Measurements from ENCODE around the gene HSFX3. TPM values are rescaled to one million over a fixed set of nuclear protein-coding genes. Genes with fewer than 3 reads are reported as not detected.
"Not testable (repeated sequence)": the region's sequence is repeated elsewhere in the genome, so short reads cannot be mapped to it uniquely, and the experiment has no call there.

The HSFX3 gene
- total RNA-seq, 4 donors from 2014 or later: not detected

DNA sequence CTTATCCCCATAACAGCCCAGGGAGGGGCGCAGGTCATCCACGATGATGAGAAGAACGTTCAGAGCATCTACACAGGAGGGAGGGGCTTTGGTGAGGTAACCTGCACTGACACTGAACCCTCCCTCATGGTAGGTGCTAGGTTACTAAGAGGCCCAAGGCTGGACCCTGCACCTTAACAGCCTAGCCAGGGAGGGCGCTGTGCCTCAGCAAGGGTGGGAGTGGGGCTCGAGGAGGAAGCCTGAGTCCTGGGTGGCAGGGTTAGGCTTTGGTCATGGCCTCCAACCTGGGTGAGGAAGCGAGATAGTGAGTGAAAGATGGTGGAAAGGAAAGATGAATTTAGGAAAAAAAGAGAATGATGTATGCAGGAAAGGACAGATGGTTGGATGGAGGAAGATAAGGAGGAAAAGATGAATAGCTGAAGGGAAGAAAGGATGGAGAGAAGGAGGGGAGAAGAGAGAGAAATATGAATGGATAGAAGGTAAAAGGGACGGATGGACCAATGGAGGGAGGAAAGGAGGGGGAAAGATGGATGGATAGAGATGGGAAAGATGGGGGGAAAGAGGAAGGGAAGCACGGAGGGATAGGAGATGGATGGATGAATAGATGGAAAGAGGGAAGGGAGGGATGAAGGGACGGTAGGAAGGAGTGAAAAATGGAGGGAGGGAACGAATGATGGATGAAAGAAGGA is 45.4 kb downstream of the HSFX3 start:
- TF ChIP-seq, protein P1, sequence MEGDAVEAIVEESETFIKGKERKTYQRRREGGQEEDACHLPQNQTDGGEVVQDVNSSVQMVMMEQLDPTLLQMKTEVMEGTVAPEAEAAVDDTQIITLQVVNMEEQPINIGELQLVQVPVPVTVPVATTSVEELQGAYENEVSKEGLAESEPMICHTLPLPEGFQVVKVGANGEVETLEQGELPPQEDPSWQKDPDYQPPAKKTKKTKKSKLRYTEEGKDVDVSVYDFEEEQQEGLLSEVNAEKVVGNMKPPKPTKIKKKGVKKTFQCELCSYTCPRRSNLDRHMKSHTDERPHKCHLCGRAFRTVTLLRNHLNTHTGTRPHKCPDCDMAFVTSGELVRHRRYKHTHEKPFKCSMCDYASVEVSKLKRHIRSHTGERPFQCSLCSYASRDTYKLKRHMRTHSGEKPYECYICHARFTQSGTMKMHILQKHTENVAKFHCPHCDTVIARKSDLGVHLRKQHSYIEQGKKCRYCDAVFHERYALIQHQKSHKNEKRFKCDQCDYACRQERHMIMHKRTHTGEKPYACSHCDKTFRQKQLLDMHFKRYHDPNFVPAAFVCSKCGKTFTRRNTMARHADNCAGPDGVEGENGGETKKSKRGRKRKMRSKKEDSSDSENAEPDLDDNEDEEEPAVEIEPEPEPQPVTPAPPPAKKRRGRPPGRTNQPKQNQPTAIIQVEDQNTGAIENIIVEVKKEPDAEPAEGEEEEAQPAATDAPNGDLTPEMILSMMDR (IDR thresholded peaks at IDR 0.05): no peak
- ATAC-seq (ENCODE audit: low FRiP score): no peak
- no peak for DNase-seq (ENCODE audit: low spot score)

DNA sequence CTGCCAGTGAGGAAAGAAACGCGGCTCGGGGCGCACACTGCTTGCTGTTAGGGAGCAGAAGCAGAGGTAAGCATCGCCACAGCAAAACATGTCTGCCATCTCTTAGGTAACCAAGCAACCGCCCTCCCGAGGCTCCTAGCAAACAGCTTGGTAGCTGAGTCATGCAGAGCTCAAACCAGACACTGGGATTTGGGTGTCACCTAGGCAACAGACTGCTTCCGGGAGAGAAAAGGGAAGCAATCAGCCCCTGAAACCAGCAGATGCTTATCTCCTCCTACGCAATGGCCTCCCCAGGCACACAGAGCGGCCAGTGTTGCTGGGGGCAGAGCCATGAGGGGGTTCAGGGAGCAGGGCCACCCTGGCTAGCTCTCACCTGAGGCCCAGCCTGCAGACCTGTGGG is 46.3 kb downstream of the HSFX3 start:
- ATAC-seq (ENCODE audit: low FRiP score): peak; percentile 16

DNA sequence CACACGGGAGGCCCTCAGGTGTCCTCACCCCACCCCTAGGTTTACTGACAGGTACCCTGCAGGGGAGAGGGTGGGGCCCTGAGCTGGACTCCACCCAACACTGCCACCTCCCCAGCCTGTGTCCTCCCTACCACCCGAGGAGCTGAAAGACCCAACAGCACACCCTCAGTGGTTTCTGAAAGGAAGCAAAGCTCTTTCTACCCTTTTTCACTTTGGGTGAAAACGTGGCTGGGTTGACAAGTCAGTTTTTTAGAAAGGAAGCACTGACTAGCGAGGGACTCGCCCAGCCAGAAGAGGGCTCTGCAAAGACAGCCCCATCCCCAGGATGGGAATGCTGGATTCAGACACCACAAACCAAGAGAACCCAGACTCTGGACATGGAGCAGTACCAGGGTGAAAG is 46.8 kb downstream of the HSFX3 start:
- ATAC-seq (ENCODE audit: low FRiP score); DNase-seq (ENCODE audit: low spot score): not testable (repeated sequence)

More for the DNA sequence above, 46.3 kb downstream of the HSFX3 start:
- not testable (repeated sequence) for DNase-seq (ENCODE audit: low spot score)

DNA sequence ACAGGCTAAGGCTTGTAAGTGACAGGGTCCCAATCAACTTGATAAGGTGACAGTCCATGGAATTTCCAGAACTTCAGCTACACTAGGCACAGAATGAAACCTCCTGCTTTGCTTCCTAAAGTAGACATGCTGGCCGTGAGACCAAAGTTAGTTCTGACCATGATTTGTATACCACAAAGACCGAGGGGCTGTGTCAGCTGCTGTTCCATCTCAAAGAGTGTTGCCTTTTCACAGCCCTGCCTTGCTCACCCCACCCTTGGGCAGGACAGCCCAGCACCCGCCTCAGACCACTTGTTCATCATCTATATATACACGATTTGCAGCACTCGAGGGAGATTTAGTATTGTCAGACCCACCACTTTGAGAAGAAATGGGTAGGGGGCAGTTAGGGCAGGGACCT is 50.0 kb downstream of the HSFX3 start:
- DNase-seq (ENCODE audit: low spot score): no peak
- TF ChIP-seq, protein P1 (IDR thresholded peaks at IDR 0.05): no peak
- no peak for ATAC-seq (ENCODE audit: low FRiP score)

DNA sequence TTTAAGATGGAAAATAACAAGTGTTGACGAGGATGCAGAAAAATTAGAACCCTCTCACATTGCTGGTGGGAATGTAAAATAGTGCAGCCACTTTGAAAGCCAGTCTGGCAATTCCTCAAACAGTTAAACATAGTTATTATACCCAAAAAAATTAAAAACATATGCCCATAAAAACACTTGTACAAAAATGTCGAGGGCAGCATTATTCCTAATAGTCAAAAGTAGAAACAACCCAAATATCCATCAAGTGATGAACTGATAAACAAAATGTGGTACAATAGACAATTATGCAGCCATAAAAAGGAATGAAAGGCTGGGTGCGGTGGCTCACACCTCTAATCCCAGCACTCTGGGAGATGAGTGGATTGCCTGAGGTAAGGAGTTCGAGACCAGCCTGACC is 51.0 kb downstream of the HSFX3 start:
- ATAC-seq (ENCODE audit: low FRiP score): no peak
- DNase-seq (ENCODE audit: low spot score): no peak
- TF ChIP-seq, protein P1 (IDR thresholded peaks at IDR 0.05): no peak

Other genes starting within 250 kb of the HSFX3 start
- gene IDS, start 44.6 kb downstream of the HSFX3 start, total RNA-seq: 10 to 100 TPM; 39.0 to 67.5 (median 56.1) TPM
- gene EOLA1, start 8.9 kb downstream of the HSFX3 start, total RNA-seq: 10 to 100 TPM in 2 of 4 donors, 1 to 10 TPM in 2; 9.0 to 30.2 (median 10.3) TPM
- not detected for gene MAGEA9B, start 37.5 kb upstream of the HSFX3 start, total RNA-seq
- gene HSFX2, start 45.4 kb upstream of the HSFX3 start, total RNA-seq: under 1 TPM in 1 of 4 donors, not detected in 3; 0.63 TPM
- gene TMEM185A, start 81.9 kb upstream of the HSFX3 start, total RNA-seq: 10 to 100 TPM; 10.3 to 21.0 (median 16.3) TPM
- not detected for gene MAGEA11, start 162.1 kb upstream of the HSFX3 start, total RNA-seq
- 1 to 10 TPM in 1 of 4 donors, under 1 TPM in 2, not detected in 1; 0.24 to 1.4 (median 0.56) TPM for gene HSFX1, start 224.1 kb upstream of the HSFX3 start, total RNA-seq
- gene MAGEA9, start 232.0 kb upstream of the HSFX3 start, total RNA-seq: not detected

Measured in omental fat pad (tissue), 4 donors.